HG03469 (cell line): Measurements from ENCODE around the gene REXO1.

Source experiments
- ATAC-seq: cut with Tn5 transposase; IDR thresholded peaks from one replicate; pipeline ENCODE4 v1.9.1; 2021; ENCODE audit warnings: mild to moderate bottlenecking, moderate library complexity, moderate number of reproducible peaks; ENCODE audit not compliant: unreplicated experiment

Gene REXO1

GRCh38 chr19:1851654-1852580 lies 3.6 kb upstream of the REXO1 start:
- ATAC-seq: no peak

GRCh38 chr19:1850809-1851653 lies 2.7 kb upstream of the REXO1 start:
- ATAC-seq: no peak

- no peak for ATAC-seq
Observed at GRCh38 chr19:1849886-1850398, 1.7 kb upstream of the REXO1 start.

GRCh38 chr19:1849132-1849474 lies 820 bp upstream of the REXO1 start:
- no peak for ATAC-seq

GRCh38 chr19:1847684-1848398 lies 442 bp downstream of the REXO1 start:
- ATAC-seq: peak; percentile 3

- no peak for ATAC-seq
Observed at GRCh38 chr19:1847348-1847683, 967 bp downstream of the REXO1 start.

- no peak for ATAC-seq
Observed at GRCh38 chr19:1846517-1847204, 1.6 kb downstream of the REXO1 start.

- no peak for ATAC-seq
Observed at GRCh38 chr19:1845642-1846041, 2.6 kb downstream of the REXO1 start.

GRCh38 chr19:1845125-1845515 lies 3.2 kb downstream of the REXO1 start:
- no peak for ATAC-seq

- no peak for ATAC-seq
Observed at GRCh38 chr19:1844513-1845124, 3.7 kb downstream of the REXO1 start.

- ATAC-seq: no peak
Observed at GRCh38 chr19:1843646-1844394, 4.5 kb downstream of the REXO1 start.

- no peak for ATAC-seq
Observed at GRCh38 chr19:1843116-1843515, 5.2 kb downstream of the REXO1 start.

GRCh38 chr19:1841209-1841924 lies 6.9 kb downstream of the REXO1 start:
- ATAC-seq: no peak

GRCh38 chr19:1840541-1841115 lies 7.7 kb downstream of the REXO1 start:
- ATAC-seq: no peak

- ATAC-seq: no peak
Observed at GRCh38 chr19:1839658-1840540, 8.4 kb downstream of the REXO1 start.

GRCh38 chr19:1837625-1838105 lies 10.6 kb downstream of the REXO1 start:
- no peak for ATAC-seq

- no peak for ATAC-seq
Observed at GRCh38 chr19:1837222-1837565, 11.1 kb downstream of the REXO1 start.
